ENCODE data around the gene STARD13. TPM values are rescaled to one million over a fixed set of nuclear protein-coding genes. Genes with fewer than 3 reads are reported as not detected.

STARD13 gene
- total RNA-seq, 6 experiments from 2014 or later, result 7.0 to 16.1 (median 9.8) TPM

DNA sequence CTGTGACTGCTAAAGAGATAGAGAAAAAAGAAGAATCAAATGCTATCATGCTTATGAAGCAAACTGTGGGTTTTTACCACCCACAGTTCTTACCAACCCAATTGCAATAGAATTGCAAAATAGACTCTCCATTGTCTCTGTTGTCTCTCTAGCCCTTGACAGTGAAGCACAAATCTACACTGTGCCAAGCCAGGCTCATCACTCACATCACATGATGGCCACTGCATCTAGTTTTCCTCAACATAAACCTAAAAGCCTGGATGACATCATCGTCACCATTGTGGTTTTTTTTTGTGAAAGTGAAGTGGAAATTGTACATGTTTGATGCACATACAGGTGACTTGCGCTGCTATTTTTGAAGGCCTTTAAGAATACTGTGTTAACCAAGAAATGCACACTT is 213.3 kb downstream of the STARD13 start:
- WGBS (ENCODE audit: insufficient coverage, low coverage, low lambda C conversion rate, missing lambda C conversion rate), result 73% methylated on average over 2 of the region's 2 CpGs
- no peak for ATAC-seq

GRCh38 chr13:33070713-33071112 is 214.8 kb downstream of the STARD13 start:
- 90% methylated on average over 1 of the region's 2 CpGs for WGBS (ENCODE audit: insufficient coverage, low coverage, low lambda C conversion rate, missing lambda C conversion rate)
- H3K4me1 ChIP-seq, result no peaks in the 10 kb centered on the region
- H3K27ac ChIP-seq, result no peak overlapping the region
- H3K27me3 ChIP-seq, result no peaks in the 10 kb centered on the region
- no peaks in the 10 kb centered on the region for H3K9me3 ChIP-seq
- no peak for TF ChIP-seq POLR2A (IDR thresholded peaks at IDR 0.05)
- TF ChIP-seq, protein P1, sequence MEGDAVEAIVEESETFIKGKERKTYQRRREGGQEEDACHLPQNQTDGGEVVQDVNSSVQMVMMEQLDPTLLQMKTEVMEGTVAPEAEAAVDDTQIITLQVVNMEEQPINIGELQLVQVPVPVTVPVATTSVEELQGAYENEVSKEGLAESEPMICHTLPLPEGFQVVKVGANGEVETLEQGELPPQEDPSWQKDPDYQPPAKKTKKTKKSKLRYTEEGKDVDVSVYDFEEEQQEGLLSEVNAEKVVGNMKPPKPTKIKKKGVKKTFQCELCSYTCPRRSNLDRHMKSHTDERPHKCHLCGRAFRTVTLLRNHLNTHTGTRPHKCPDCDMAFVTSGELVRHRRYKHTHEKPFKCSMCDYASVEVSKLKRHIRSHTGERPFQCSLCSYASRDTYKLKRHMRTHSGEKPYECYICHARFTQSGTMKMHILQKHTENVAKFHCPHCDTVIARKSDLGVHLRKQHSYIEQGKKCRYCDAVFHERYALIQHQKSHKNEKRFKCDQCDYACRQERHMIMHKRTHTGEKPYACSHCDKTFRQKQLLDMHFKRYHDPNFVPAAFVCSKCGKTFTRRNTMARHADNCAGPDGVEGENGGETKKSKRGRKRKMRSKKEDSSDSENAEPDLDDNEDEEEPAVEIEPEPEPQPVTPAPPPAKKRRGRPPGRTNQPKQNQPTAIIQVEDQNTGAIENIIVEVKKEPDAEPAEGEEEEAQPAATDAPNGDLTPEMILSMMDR (IDR thresholded peaks at IDR 0.05), result no peak
- no peak overlapping the region for H3K4me3 ChIP-seq
- no peak for DNase-seq
- H3K36me3 ChIP-seq, result no peaks in the 10 kb centered on the region
- intact Hi-C loops (cut with DNase I), result no loop called here
- no peak for ATAC-seq

More for the DNA sequence above, 213.3 kb downstream of the STARD13 start:
- TF ChIP-seq POLR2A (IDR thresholded peaks at IDR 0.05), result no peak
- TF ChIP-seq, protein P1 (IDR thresholded peaks at IDR 0.05), result no peak
- Histone ChIP-seq H3K36me3 (no peaks in the 10 kb centered on the region), H3K4me3 (no peak overlapping the region), H3K4me1 (no peaks in the 10 kb centered on the region), H3K27me3 (no peaks in the 10 kb centered on the region), H3K9me3 (no peaks in the 10 kb centered on the region), H3K27ac (no peak overlapping the region)
- no peak for DNase-seq
- intact Hi-C loops (cut with DNase I), result no loop called here

GRCh38 chr13:33069365-33069764 is 216.2 kb downstream of the STARD13 start:
- Histone ChIP-seq H3K4me3 (no peak overlapping the region), H3K27ac (no peak overlapping the region), H3K4me1 (no peaks in the 10 kb centered on the region), H3K36me3 (no peaks in the 10 kb centered on the region), H3K27me3 (no peaks in the 10 kb centered on the region), H3K9me3 (no peaks in the 10 kb centered on the region)
- ATAC-seq (no peak), DNase-seq (no peak)
- WGBS (ENCODE audit: insufficient coverage, low coverage, low lambda C conversion rate, missing lambda C conversion rate), result 74% methylated on average over 2 of the region's 2 CpGs
- TF ChIP-seq POLR2A (IDR thresholded peaks at IDR 0.05), result no peak
- TF ChIP-seq, protein P1 (IDR thresholded peaks at IDR 0.05), result peak in 3 of 4 donors; percentile 10 to 38 (median 11)
- intact Hi-C loops (cut with DNase I), result no loop called here

DNA sequence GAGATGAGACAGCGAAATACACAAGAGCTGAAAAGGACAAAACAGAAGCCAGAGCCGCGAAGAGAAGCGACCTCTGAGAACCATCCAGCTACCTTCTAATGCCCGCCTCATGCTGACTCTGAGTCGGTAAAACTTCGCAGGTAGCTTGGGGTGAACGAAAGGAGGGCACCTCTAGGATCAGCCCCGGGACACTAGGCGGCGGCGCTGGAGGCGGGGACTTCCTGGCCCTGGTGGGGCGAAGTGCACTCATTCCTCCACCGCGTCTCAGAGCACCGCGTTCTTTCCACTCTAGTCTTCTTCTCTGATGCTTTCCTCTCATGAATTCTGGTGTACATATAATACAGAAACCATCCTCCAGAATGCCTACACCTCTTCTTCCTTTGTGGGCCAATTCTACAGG is 219.2 kb downstream of the STARD13 start:
- H3K27me3 ChIP-seq, result no peaks in the 10 kb centered on the region
- TF ChIP-seq POLR2A (IDR thresholded peaks at IDR 0.05), result no peak
- TF ChIP-seq, protein P1 (IDR thresholded peaks at IDR 0.05), result no peak
- no peaks in the 10 kb centered on the region for H3K4me1 ChIP-seq
- intact Hi-C loops (cut with DNase I), result no loop called here
- no peak overlapping the region for H3K27ac ChIP-seq
- 98% methylated on average over 17 of the region's 18 CpGs for WGBS (ENCODE audit: insufficient coverage, low coverage, low lambda C conversion rate, missing lambda C conversion rate)
- no peak overlapping the region for H3K4me3 ChIP-seq
- no peaks in the 10 kb centered on the region for H3K36me3 ChIP-seq
- DNase-seq, result no peak
- no peak for ATAC-seq
- H3K9me3 ChIP-seq, result no peaks in the 10 kb centered on the region

DNA sequence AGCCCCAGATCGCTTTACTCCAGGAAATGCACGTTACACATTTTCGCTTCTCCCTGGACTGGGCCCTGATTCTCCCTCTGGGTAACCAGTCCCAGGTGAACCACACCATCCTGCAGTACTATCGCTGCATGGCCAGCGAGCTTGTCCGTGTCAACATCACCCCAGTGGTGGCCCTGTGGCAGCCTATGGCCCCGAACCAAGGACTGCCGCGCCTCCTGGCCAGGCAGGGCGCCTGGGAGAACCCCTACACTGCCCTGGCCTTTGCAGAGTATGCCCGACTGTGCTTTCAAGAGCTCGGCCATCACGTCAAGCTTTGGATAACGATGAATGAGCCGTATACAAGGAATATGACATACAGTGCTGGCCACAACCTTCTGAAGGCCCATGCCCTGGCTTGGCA is 224.7 kb downstream of the STARD13 start:
- Histone ChIP-seq H3K27me3 (no peaks in the 10 kb centered on the region), H3K4me1 (no peaks in the 10 kb centered on the region), H3K9me3 (no peaks in the 10 kb centered on the region), H3K27ac (no peak overlapping the region), H3K36me3 (no peaks in the 10 kb centered on the region), H3K4me3 (no peak overlapping the region)
- intact Hi-C loops (cut with DNase I), result no loop called here
- no peak for DNase-seq
- WGBS (ENCODE audit: insufficient coverage, low coverage, low lambda C conversion rate, missing lambda C conversion rate), result 80% methylated on average over 7 of the region's 15 CpGs
- ATAC-seq, result no peak
- TF ChIP-seq POLR2A (IDR thresholded peaks at IDR 0.05), result no peak
- TF ChIP-seq, protein P1 (IDR thresholded peaks at IDR 0.05), result no peak

All from right lobe of liver (tissue), 6 donors.